Prostate gland (tissue), 2 donors: ENCODE measurements around the gene CHST8.

ENCODE experiments used
- POLR2A ChIP-seq: fragments of 450-650 bp; IDR thresholded peaks from one replicate; pipeline ENCODE4 v1.6.1; 2016; ENCODE audit warnings: antibody characterized with exemption, mild to moderate bottlenecking
- POLR2AphosphoS5 ChIP-seq: sonication (generic); formaldehyde crosslinking; IDR thresholded peaks from one replicate; pipeline ENCODE4 v1.6.1; 2017; ENCODE audit warnings: antibody characterized with exemption
- TF ChIP-seq, protein P1 (sequence below), 4 experiments: fragments of 200-600 bp in 2 of 4; fragments of 450-650 bp in 2 of 4; sonication (generic) in 2 of 4; IDR thresholded peaks; 1 replicate in 3 of 4; 2 replicates in 1 of 4; pipeline ENCODE4 v1.5.1; 2016 to 2019; ENCODE audit warnings: antibody characterized with exemption in 4 of 4, mild to moderate bottlenecking in 2 of 4, moderate library complexity in 2 of 4

DNA sequence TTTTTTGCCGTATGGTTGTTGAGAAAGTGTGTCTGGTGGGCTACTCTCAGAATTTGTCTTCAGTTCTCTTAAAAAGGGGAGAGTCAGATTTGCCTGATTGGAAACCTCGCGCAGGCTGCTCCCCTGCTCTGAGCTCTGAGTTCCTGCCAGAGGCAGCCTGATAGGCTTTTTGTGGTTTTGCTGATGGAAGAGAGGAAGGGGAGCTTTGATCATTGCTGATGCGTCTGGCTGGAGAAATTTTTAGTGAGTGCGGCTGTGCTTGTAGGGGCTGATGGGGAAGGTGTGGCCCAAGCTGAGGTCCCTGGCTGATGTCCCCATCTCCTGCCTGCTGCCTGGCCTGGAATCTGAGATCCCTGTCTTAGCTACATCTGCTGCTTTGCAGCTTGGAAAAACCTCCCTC lies 2.8 kb downstream of the CHST8 start:
- TF ChIP-seq, protein P1, sequence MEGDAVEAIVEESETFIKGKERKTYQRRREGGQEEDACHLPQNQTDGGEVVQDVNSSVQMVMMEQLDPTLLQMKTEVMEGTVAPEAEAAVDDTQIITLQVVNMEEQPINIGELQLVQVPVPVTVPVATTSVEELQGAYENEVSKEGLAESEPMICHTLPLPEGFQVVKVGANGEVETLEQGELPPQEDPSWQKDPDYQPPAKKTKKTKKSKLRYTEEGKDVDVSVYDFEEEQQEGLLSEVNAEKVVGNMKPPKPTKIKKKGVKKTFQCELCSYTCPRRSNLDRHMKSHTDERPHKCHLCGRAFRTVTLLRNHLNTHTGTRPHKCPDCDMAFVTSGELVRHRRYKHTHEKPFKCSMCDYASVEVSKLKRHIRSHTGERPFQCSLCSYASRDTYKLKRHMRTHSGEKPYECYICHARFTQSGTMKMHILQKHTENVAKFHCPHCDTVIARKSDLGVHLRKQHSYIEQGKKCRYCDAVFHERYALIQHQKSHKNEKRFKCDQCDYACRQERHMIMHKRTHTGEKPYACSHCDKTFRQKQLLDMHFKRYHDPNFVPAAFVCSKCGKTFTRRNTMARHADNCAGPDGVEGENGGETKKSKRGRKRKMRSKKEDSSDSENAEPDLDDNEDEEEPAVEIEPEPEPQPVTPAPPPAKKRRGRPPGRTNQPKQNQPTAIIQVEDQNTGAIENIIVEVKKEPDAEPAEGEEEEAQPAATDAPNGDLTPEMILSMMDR (IDR thresholded peaks at IDR 0.05) = no peak
- TF ChIP-seq POLR2AphosphoS5 = no peak
- no peak for TF ChIP-seq POLR2A
